HepG2 (cell line): Measurements from ENCODE around the gene LY6G5B. TPM values are rescaled to one million over a fixed set of nuclear protein-coding genes. Genes with fewer than 3 reads are reported as not detected.
A peak's percentile ranks its signal among the peaks of the same experiment; 100 is the strongest.

ENCODE experiments used
- ATF2 ChIP-seq: sonication (generic); formaldehyde crosslinking; IDR thresholded peaks from 2 replicates; pipeline ENCODE4 v1.4.0; 2020; ENCODE audit warnings: missing genetic modification reagents
- ELF1 ChIP-seq: sonication (generic); formaldehyde crosslinking; IDR thresholded peaks from 2 replicates; pipeline ENCODE4 v1.4.0; 2020; ENCODE audit warnings: missing genetic modification reagents
- FIP1L1 ChIP-seq: fragments of 200-400 bp; formaldehyde crosslinking; IDR thresholded peaks from 2 replicates; pipeline ENCODE4 v1.6.1; 2018; ENCODE audit warnings: low read depth, mild to moderate bottlenecking, low read length, moderate library complexity, borderline replicate concordance; ENCODE audit not compliant: insufficient read depth
- GTF2F1 ChIP-seq: fragments of 150-350 bp; IDR thresholded peaks from 2 replicates; pipeline ENCODE4 v1.6.1; 2014; ENCODE audit warnings: low read length
- HNF4A ChIP-seq: sonication (generic); formaldehyde crosslinking; IDR thresholded peaks from 2 replicates; pipeline ENCODE4 v1.4.0; 2020; ENCODE audit warnings: missing genetic modification reagents
- KLF11 ChIP-seq: IDR thresholded peaks from 2 replicates; pipeline ENCODE4 v1.6.1; 2016; ENCODE audit warnings: missing compliant biosample characterization
- KLF6 ChIP-seq: IDR thresholded peaks from 2 replicates; pipeline ENCODE4 v1.8.0; 2016; ENCODE audit warnings: missing biosample characterization, missing genetic modification reagents
- MIER3 ChIP-seq: IDR thresholded peaks from 2 replicates; pipeline ENCODE4 v1.6.1; 2016; ENCODE audit warnings: missing compliant biosample characterization, borderline replicate concordance
- PHF20 ChIP-seq: sonication (generic); formaldehyde crosslinking; IDR thresholded peaks from 2 replicates; pipeline ENCODE4 v1.5.0; 2020; ENCODE audit warnings: mild to moderate bottlenecking, missing genetic modification reagents
- PITX1 ChIP-seq: sonication (generic); formaldehyde crosslinking; IDR thresholded peaks from 2 replicates; pipeline ENCODE4 v1.5.1; 2020; ENCODE audit warnings: mild to moderate bottlenecking, missing genetic modification reagents
- RELA ChIP-seq: sonication (generic); formaldehyde crosslinking; IDR thresholded peaks from 2 replicates; pipeline ENCODE4 v1.4.0; 2020; ENCODE audit warnings: missing genetic modification reagents
- RNF2 ChIP-seq: fragments of 450-650 bp; conservative IDR thresholded peaks from 2 replicates; pipeline ENCODE4 v1.6.1; 2016; ENCODE audit warnings: low read depth
- RORA ChIP-seq: sonication (generic); formaldehyde crosslinking; IDR thresholded peaks from 2 replicates; pipeline ENCODE4 v1.5.0; 2020; ENCODE audit warnings: mild to moderate bottlenecking, missing genetic modification reagents, moderate library complexity
- ZFP1 ChIP-seq: IDR thresholded peaks from 2 replicates; pipeline ENCODE4 v1.6.1; 2016
- ZNF205 ChIP-seq: IDR thresholded peaks from 2 replicates; pipeline ENCODE4 v1.6.1; 2018; ENCODE audit warnings: missing biosample characterization, missing genetic modification reagents
- ZNF337 ChIP-seq: sonication (generic); formaldehyde crosslinking; IDR thresholded peaks from 2 replicates; pipeline ENCODE4 v1.5.1; 2020; ENCODE audit warnings: missing genetic modification reagents, low read depth, mild to moderate bottlenecking, borderline replicate concordance
- ZNF432 ChIP-seq: sonication (generic); formaldehyde crosslinking; IDR thresholded peaks from 2 replicates; pipeline ENCODE4 v1.5.0; 2020; ENCODE audit warnings: missing genetic modification reagents, mild to moderate bottlenecking, borderline replicate concordance
- ZNF549 ChIP-seq: sonication (generic); formaldehyde crosslinking; IDR thresholded peaks from 2 replicates; pipeline ENCODE4 v1.5.0; 2020; ENCODE audit warnings: missing genetic modification reagents
- polyA plus RNA-seq, 8 experiments: library from polyadenylated mRNA; depleted of rRNA in 3 of 8; stranded (reverse) in 7 of 8; unstranded in 1 of 8; fragments of >200 nt; fragmentation: Illumina TruSeq in 4 of 8; extraction: Trizol in 4 of 8; gene quantifications; 2 replicates each; pipeline versions ENCODE4 v1.2.1 to v1.2.3, GENCODE V29; 2011 to 2016; ENCODE audit warnings: low read depth in 4 of 8, missing spikeins in 1 of 8, mixed read lengths in 1 of 8; ENCODE audit not compliant: insufficient read depth in 1 of 8
- total RNA-seq, 5 experiments: library from RNA; depleted of rRNA; stranded (reverse); fragments of >200 nt; fragmentation: Illumina TruSeq; extraction: Trizol; gene quantifications; 2 replicates each; pipeline ENCODE4 v1.2.3, GENCODE V29; 2016; ENCODE audit warnings: low read depth in 1 of 5
- TF ChIP-seq, protein P1 (sequence below): sonication (generic); formaldehyde crosslinking; IDR thresholded peaks from 2 replicates; pipeline ENCODE4 v1.9.0; 2022; ENCODE audit warnings: missing genetic modification reagents, mild to moderate bottlenecking, borderline replicate concordance
- TF ChIP-seq, protein P2 (sequence below): sonication (generic); formaldehyde crosslinking; IDR thresholded peaks from 2 replicates; pipeline ENCODE4 v1.8.0; 2022; ENCODE audit warnings: mild to moderate bottlenecking, missing genetic modification reagents, borderline replicate concordance
- TF ChIP-seq, protein P3 (sequence below): sonication (generic); formaldehyde crosslinking; IDR thresholded peaks from 2 replicates; pipeline ENCODE4 v1.4.0; 2020; ENCODE audit warnings: missing genetic modification reagents

The LY6G5B gene
- total and polyA plus RNA-seq, 2 of the 13 experiments (the other 11 are each of a cell fraction or from before 2014, with no cell fraction given), result 7.8 to 15.7 TPM

GRCh38 chr6:31664790-31665500 lies 4.8 kb upstream of the LY6G5B start, which contains the start of gene GPANK1 (continued):
- TF ChIP-seq ATF2, result no peak; the same call in 1 of the 2 replicates
- TF ChIP-seq PHF20, result no peak
- no peak; the same call in 1 of the 2 replicates for TF ChIP-seq ZNF337 (CRISPR knock-in tag)
- TF ChIP-seq HNF4A (CRISPR knock-in tag), result peak; percentile 65
- TF ChIP-seq, protein P1, sequence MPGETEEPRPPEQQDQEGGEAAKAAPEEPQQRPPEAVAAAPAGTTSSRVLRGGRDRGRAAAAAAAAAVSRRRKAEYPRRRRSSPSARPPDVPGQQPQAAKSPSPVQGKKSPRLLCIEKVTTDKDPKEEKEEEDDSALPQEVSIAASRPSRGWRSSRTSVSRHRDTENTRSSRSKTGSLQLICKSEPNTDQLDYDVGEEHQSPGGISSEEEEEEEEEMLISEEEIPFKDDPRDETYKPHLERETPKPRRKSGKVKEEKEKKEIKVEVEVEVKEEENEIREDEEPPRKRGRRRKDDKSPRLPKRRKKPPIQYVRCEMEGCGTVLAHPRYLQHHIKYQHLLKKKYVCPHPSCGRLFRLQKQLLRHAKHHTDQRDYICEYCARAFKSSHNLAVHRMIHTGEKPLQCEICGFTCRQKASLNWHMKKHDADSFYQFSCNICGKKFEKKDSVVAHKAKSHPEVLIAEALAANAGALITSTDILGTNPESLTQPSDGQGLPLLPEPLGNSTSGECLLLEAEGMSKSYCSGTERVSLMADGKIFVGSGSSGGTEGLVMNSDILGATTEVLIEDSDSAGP (CRISPR knock-in tag), result no peak; the same call in 1 of the 2 replicates
- TF ChIP-seq ZNF432 (CRISPR knock-in tag), result no peak
- TF ChIP-seq, protein P2, sequence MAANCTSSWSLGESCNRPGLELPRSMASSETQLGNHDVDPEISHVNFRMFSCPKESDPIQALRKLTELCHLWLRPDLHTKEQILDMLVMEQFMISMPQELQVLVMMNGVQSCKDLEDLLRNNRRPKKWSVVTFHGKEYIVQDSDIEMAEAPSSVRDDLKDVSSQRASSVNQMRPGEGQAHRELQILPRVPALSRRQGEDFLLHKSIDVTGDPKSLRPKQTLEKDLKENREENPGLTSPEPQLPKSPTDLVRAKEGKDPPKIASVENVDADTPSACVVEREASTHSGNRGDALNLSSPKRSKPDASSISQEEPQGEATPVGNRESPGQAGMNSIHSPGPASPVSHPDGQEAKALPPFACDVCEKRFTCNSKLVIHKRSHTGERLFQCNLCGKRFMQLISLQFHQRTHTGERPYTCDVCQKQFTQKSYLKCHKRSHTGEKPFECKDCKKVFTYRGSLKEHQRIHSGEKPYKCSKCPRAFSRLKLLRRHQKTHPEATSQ, result no peak
- TF ChIP-seq GTF2F1, result no peak; the same call in 1 of the 2 replicates
- TF ChIP-seq FIP1L1, result peak; percentile 58; the same call in 1 of the 2 replicates
- TF ChIP-seq KLF11, result 0 out of 2 replicates have a peak, but pooled peaks have one; percentile 74
- TF ChIP-seq ELF1, result no peak
- peak; percentile 73 for TF ChIP-seq KLF6
- no peak for TF ChIP-seq RORA (CRISPR knock-in tag)
- TF ChIP-seq ZNF205 (CRISPR knock-in tag), result peak; percentile 78
- TF ChIP-seq RELA (CRISPR knock-in tag), result no peak
- TF ChIP-seq ZNF549, result no peak
- TF ChIP-seq RNF2, result no peak
- 0 out of 2 replicates have a peak, but pooled peaks have one; percentile 67 for TF ChIP-seq PITX1 (CRISPR knock-in tag)
- 0 out of 2 replicates have a peak, but pooled peaks have one; percentile 11 for TF ChIP-seq ZFP1
- TF ChIP-seq MIER3 (CRISPR knock-in tag), result peak; percentile 43; the same call in 1 of the 2 replicates
- TF ChIP-seq, protein P3, sequence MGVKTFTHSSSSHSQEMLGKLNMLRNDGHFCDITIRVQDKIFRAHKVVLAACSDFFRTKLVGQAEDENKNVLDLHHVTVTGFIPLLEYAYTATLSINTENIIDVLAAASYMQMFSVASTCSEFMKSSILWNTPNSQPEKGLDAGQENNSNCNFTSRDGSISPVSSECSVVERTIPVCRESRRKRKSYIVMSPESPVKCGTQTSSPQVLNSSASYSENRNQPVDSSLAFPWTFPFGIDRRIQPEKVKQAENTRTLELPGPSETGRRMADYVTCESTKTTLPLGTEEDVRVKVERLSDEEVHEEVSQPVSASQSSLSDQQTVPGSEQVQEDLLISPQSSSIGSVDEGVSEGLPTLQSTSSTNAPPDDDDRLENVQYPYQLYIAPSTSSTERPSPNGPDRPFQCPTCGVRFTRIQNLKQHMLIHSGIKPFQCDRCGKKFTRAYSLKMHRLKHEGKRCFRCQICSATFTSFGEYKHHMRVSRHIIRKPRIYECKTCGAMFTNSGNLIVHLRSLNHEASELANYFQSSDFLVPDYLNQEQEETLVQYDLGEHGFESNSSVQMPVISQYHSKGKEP (CRISPR knock-in tag), result no peak
